Measurements from ENCODE around the gene ETS1.
"Not testable (repeated sequence)": the region's sequence is repeated elsewhere in the genome, so short reads cannot be mapped to it uniquely, and the experiment has no call there.

The ETS1 gene

GRCh38 chr11:128448200-128448886 lies 139.0 kb downstream of the ETS1 start:
- no peak for DNase-seq

GRCh38 chr11:128447233-128447632 lies 140.1 kb downstream of the ETS1 start:
- no peak for DNase-seq

- DNase-seq = not testable (repeated sequence)
These were observed 141.4 kb downstream of the ETS1 start for GRCh38 chr11:128445921-128446320.

- no peak for DNase-seq
These were observed 150.2 kb downstream of the ETS1 start for GRCh38 chr11:128437136-128437535.

- no peak for DNase-seq
These were observed 152.5 kb downstream of the ETS1 start for GRCh38 chr11:128434818-128435217.

- no peak for DNase-seq
These were observed 152.9 kb downstream of the ETS1 start for GRCh38 chr11:128434411-128434810.

GRCh38 chr11:128432926-128433325 lies 154.4 kb downstream of the ETS1 start:
- DNase-seq = no peak

GRCh38 chr11:128431931-128432330 lies 155.4 kb downstream of the ETS1 start:
- no peak for DNase-seq

- DNase-seq = no peak
These were observed 158.4 kb downstream of the ETS1 start for GRCh38 chr11:128428935-128429334.

- DNase-seq = no peak
These were observed 162.5 kb downstream of the ETS1 start for GRCh38 chr11:128424851-128425285.

GRCh38 chr11:128424271-128424711 lies 163.1 kb downstream of the ETS1 start:
- peak in 5 of 58 donors; percentile 3 to 28 (median 8) for DNase-seq

GRCh38 chr11:128422576-128423370 lies 164.6 kb downstream of the ETS1 start:
- DNase-seq = no peak

GRCh38 chr11:128421577-128422330 lies 165.6 kb downstream of the ETS1 start:
- no peak for DNase-seq

- no peak for DNase-seq
These were observed 166.4 kb downstream of the ETS1 start for GRCh38 chr11:128420951-128421350.

GRCh38 chr11:128420265-128420664 lies 167.1 kb downstream of the ETS1 start:
- DNase-seq = no peak

GRCh38 chr11:128419012-128419767 lies 168.2 kb downstream of the ETS1 start:
- DNase-seq = no peak

GRCh38 chr11:128417607-128418324 lies 169.6 kb downstream of the ETS1 start:
- DNase-seq = peak in 2 of 58 donors; percentile 44 to 51

GRCh38 chr11:128416976-128417375 lies 170.4 kb downstream of the ETS1 start:
- no peak for DNase-seq

GRCh38 chr11:128415539-128415938 lies 171.8 kb downstream of the ETS1 start:
- DNase-seq = no peak
